SU-DHL-6 (cell line): Measurements from ENCODE around the gene LYSMD3.

Source experiments
- H2AFZ ChIP-seq: fragments of 200-600 bp; sonication (generic); 2 replicates; pipeline ENCODE4 v1.6.1; 2014; ENCODE audit warnings: low read depth, mild to moderate bottlenecking, moderate library complexity, mixed read lengths, antibody characterized with exemption, low read length; ENCODE audit not compliant: severe bottlenecking
- H3F3A ChIP-seq: fragments of 200-600 bp; shearing (Covaris generic); 2 replicates; pipeline ENCODE4 v1.6.0; 2016; ENCODE audit warnings: antibody characterized with exemption, mild to moderate bottlenecking; ENCODE audit not compliant: insufficient read depth
- H3K27ac ChIP-seq: fragments of 200-600 bp; sonication (generic); 2 replicates; pipeline ENCODE4 v1.5.1; 2016; ENCODE audit warnings: low read depth, mild to moderate bottlenecking, low read length, moderate library complexity, mixed read lengths
- H3K27me3 ChIP-seq: fragments of 200-600 bp; sonication (generic), shearing (Covaris generic); 2 replicates; pipeline ENCODE4 v1.6.0; 2014; ENCODE audit warnings: mild to moderate bottlenecking, low read length
- H3K36me3 ChIP-seq: fragments of 200-600 bp; sonication (generic); 2 replicates; pipeline ENCODE4 v1.6.1; 2014; ENCODE audit warnings: mild to moderate bottlenecking, low read length, mixed read lengths
- H3K4me2 ChIP-seq: fragments of 300-600, 200-600 bp; shearing (Covaris generic), sonication (generic); 2 replicates; pipeline ENCODE4 v1.6.0; 2014; ENCODE audit warnings: low read length, low read depth, mild to moderate bottlenecking; ENCODE audit not compliant: poor library complexity, severe bottlenecking
- H3K4me3 ChIP-seq: fragments of 200-600 bp; sonication (generic); 2 replicates; pipeline ENCODE4 v1.5.1; 2014; ENCODE audit warnings: antibody characterized with exemption, low read length, mild to moderate bottlenecking, mixed read lengths; ENCODE audit not compliant: insufficient read depth, poor library complexity, severe bottlenecking
- H3K79me2 ChIP-seq: fragments of 200-600 bp; sonication (generic); 2 replicates; pipeline ENCODE4 v1.6.1; 2014; ENCODE audit warnings: mild to moderate bottlenecking, low read length, moderate library complexity; ENCODE audit not compliant: insufficient read depth
- H3K9ac ChIP-seq: fragments of 200-600 bp; sonication (generic); 2 replicates; pipeline ENCODE4 v1.7.0; 2014; ENCODE audit warnings: mild to moderate bottlenecking, low read length
- H3K9me2 ChIP-seq: fragments of 200-600 bp; sonication (generic); replicated peaks from 2 replicates; pipeline ENCODE4 v1.6.1; 2014; ENCODE audit warnings: low read length; ENCODE audit not compliant: insufficient read depth
- H3K9me3 ChIP-seq: fragments of 200-600 bp; sonication (generic); 2 replicates; pipeline ENCODE4 v1.6.1; 2014; ENCODE audit warnings: low read length, mixed read lengths; ENCODE audit not compliant: insufficient read depth
- H4K20me1 ChIP-seq: fragments of 200-600 bp; sonication (generic); 2 replicates; pipeline ENCODE4 v1.6.1; 2014; ENCODE audit warnings: low read depth, mild to moderate bottlenecking, antibody characterized with exemption, low read length, moderate library complexity, mixed read lengths
- EZH2phosphoT487 ChIP-seq: fragments of 200-600 bp; sonication (generic), shearing (Covaris generic); conservative IDR thresholded peaks from 2 replicates; pipeline ENCODE4 v1.6.1; 2018; ENCODE audit warnings: mild to moderate bottlenecking, antibody characterized with exemption, low read length, moderate library complexity, mixed read lengths
- TF ChIP-seq, protein P1 (sequence below): fragments of 200-600 bp; sonication (generic); IDR thresholded peaks from one replicate; pipeline ENCODE4 v1.5.1; 2017; ENCODE audit warnings: antibody characterized with exemption, mild to moderate bottlenecking, low read length, moderate library complexity; ENCODE audit not compliant: insufficient read depth, poor library complexity, severe bottlenecking

The LYSMD3 gene

DNA sequence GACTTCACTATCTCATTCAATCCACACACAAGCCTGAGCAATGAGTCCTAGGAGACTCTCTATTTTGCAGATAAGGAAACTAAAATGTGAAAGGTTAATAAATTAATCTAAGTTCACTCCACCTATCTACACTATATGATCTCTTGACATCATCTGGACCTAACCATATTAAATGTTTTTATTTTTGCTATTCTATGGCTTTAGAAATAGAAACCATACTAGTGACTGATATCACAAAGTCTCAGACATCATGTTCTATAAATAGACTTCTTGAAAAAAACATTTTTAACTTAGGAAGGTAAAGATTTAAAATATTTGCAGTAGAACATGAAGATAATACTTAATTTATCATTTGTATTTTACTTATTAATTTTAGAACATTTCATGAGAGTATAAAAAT, 19.8 kb upstream of the LYSMD3 start:
- Histone ChIP-seq H3K27me3 (no peaks in the 10 kb centered on the region), H3K9ac (no peak overlapping the region), H3F3A (no peaks in the 10 kb centered on the region), H3K27ac (no peak overlapping the region), H3K4me2 (no peak overlapping the region), H4K20me1 (no peaks in the 10 kb centered on the region), H2AFZ (no peak overlapping the region), H3K4me3 (no peak overlapping the region), H3K36me3 (no peaks in the 10 kb centered on the region), H3K79me2 (no peaks in the 10 kb centered on the region), H3K9me2 (no peaks in the 10 kb centered on the region), H3K9me3 (no peaks in the 10 kb centered on the region)
- TF ChIP-seq EZH2phosphoT487: no peak
- TF ChIP-seq, protein P1, sequence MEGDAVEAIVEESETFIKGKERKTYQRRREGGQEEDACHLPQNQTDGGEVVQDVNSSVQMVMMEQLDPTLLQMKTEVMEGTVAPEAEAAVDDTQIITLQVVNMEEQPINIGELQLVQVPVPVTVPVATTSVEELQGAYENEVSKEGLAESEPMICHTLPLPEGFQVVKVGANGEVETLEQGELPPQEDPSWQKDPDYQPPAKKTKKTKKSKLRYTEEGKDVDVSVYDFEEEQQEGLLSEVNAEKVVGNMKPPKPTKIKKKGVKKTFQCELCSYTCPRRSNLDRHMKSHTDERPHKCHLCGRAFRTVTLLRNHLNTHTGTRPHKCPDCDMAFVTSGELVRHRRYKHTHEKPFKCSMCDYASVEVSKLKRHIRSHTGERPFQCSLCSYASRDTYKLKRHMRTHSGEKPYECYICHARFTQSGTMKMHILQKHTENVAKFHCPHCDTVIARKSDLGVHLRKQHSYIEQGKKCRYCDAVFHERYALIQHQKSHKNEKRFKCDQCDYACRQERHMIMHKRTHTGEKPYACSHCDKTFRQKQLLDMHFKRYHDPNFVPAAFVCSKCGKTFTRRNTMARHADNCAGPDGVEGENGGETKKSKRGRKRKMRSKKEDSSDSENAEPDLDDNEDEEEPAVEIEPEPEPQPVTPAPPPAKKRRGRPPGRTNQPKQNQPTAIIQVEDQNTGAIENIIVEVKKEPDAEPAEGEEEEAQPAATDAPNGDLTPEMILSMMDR: no peak

DNA sequence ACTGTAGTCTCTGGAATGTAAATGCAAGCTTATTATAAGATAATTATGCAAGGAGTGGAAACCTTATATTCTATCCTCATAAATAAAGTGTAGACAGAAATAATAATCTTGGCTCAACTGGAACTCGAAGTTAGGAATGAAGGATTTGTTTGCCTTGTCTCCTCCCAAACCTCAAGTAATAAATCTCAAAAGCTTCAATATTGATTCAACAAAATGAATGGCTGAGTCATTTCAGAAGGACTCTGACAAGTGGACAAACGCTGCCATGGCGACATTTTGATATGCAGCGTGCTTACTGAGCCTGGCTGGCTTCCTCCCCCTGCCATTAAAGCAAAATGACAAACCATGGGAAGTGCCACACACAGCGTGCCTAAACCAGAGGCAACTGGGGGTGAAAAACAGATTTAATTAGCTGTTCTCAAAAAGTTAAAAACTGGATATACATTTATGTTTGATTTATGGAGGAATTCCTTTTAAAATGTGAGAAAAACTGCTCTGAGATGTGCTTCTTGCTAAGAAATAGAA, 18.7 kb upstream of the LYSMD3 start:
- Histone ChIP-seq H2AFZ (no peak overlapping the region), H3K27ac (no peak overlapping the region), H3K9me3 (no peaks in the 10 kb centered on the region), H3K9me2 (no peaks in the 10 kb centered on the region), H3F3A (no peaks in the 10 kb centered on the region), H3K79me2 (no peaks in the 10 kb centered on the region), H3K4me2 (no peak overlapping the region), H3K36me3 (no peaks in the 10 kb centered on the region), H4K20me1 (no peaks in the 10 kb centered on the region), H3K4me3 (no peak overlapping the region), H3K27me3 (no peaks in the 10 kb centered on the region), H3K9ac (no peak overlapping the region)
- TF ChIP-seq EZH2phosphoT487: no peak

DNA sequence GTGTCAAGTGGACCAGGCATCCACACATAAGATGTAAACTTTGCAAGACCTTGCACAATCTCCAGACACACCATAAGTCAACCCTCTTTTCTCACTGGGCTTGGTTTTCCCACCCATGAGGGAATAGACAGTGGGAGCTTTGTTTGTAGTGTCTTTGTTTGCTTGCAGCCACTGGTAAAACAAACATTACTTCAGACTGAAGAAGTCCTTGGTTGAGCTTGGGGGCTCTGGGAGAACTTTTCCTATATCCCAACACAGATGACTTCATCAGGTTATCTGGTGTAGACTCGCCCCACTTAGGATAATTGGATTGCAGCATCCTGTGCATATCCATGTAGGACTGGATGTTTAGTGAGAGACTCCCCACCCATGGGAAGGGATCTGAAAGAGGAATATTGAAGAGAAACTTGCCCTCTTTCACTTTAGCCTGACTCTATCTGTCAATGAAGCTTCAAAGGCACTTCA, 17.7 kb upstream of the LYSMD3 start:
- no peak overlapping the region for H3K27ac ChIP-seq
- H3K9me2 ChIP-seq: no peaks in the 10 kb centered on the region
- H3K27me3 ChIP-seq: no peaks in the 10 kb centered on the region
- no peak overlapping the region for H3K4me3 ChIP-seq
- H3K4me2 ChIP-seq: no peak overlapping the region
- H3K79me2 ChIP-seq: no peaks in the 10 kb centered on the region
- H3K9ac ChIP-seq: no peak overlapping the region
- TF ChIP-seq, protein P1: no peak
- TF ChIP-seq EZH2phosphoT487: no peak
- no peaks in the 10 kb centered on the region for H3K36me3 ChIP-seq
- no peaks in the 10 kb centered on the region for H3F3A ChIP-seq
- H4K20me1 ChIP-seq: no peaks in the 10 kb centered on the region
- H2AFZ ChIP-seq: no peak overlapping the region
- H3K9me3 ChIP-seq: no peaks in the 10 kb centered on the region

DNA sequence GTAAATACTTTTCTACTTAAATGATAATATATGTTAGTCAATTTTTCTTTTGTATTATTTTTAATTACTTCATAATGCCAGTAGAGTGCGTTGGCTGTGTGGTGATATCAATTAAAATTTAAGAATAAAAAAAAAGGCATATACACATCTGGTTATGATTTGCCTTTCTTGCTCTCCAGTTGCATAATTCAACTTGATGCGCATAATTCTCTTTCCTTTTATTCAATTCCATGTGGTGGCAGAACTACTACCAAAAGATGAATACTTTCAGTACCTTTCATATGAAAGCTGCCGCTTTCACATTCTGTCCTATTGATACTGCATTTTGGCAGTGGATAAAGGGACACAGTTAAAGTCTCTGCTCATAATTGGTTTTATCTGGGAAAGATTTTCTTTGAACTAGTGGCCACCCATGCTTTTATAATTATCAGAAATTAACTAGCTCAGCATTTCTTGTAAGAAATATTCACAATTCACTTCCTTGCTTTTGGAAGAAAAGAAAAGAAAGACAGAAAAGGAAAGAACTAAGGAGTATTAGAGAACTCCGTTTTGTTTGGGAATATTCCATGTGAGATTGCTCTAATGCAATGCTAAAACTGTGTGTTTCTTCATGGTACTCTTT, 16.9 kb upstream of the LYSMD3 start:
- Histone ChIP-seq H3F3A (no peaks in the 10 kb centered on the region), H3K27ac (no peak overlapping the region), H4K20me1 (no peaks in the 10 kb centered on the region), H2AFZ (no peak overlapping the region), H3K27me3 (no peaks in the 10 kb centered on the region), H3K9ac (no peak overlapping the region), H3K79me2 (no peaks in the 10 kb centered on the region), H3K4me3 (no peak overlapping the region), H3K36me3 (no peaks in the 10 kb centered on the region), H3K4me2 (no peak overlapping the region), H3K9me2 (no peaks in the 10 kb centered on the region), H3K9me3 (no peaks in the 10 kb centered on the region)
- TF ChIP-seq EZH2phosphoT487: no peak
- TF ChIP-seq, protein P1: no peak
